GM12873 (cell line): ENCODE results near the gene WTIP.

Experiments
- TF ChIP-seq, protein P1 (sequence below): IDR thresholded peaks from 2 replicates; pipeline ENCODE4 v1.5.1; 2012; ENCODE audit warnings: low read depth, mild to moderate bottlenecking, moderate library complexity, low read length, control low read depth; ENCODE audit not compliant: insufficient read depth; ENCODE audit errors: missing control alignments

The WTIP gene

GRCh38 chr19:34512254-34512822, 30.8 kb downstream of the WTIP start:
- TF ChIP-seq, protein P1, sequence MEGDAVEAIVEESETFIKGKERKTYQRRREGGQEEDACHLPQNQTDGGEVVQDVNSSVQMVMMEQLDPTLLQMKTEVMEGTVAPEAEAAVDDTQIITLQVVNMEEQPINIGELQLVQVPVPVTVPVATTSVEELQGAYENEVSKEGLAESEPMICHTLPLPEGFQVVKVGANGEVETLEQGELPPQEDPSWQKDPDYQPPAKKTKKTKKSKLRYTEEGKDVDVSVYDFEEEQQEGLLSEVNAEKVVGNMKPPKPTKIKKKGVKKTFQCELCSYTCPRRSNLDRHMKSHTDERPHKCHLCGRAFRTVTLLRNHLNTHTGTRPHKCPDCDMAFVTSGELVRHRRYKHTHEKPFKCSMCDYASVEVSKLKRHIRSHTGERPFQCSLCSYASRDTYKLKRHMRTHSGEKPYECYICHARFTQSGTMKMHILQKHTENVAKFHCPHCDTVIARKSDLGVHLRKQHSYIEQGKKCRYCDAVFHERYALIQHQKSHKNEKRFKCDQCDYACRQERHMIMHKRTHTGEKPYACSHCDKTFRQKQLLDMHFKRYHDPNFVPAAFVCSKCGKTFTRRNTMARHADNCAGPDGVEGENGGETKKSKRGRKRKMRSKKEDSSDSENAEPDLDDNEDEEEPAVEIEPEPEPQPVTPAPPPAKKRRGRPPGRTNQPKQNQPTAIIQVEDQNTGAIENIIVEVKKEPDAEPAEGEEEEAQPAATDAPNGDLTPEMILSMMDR, result no peak

GRCh38 chr19:34513767-34514166, 32.2 kb downstream of the WTIP start:
- TF ChIP-seq, protein P1, result no peak

GRCh38 chr19:34519602-34520001, 38.0 kb downstream of the WTIP start:
- TF ChIP-seq, protein P1, result no peak

DNA sequence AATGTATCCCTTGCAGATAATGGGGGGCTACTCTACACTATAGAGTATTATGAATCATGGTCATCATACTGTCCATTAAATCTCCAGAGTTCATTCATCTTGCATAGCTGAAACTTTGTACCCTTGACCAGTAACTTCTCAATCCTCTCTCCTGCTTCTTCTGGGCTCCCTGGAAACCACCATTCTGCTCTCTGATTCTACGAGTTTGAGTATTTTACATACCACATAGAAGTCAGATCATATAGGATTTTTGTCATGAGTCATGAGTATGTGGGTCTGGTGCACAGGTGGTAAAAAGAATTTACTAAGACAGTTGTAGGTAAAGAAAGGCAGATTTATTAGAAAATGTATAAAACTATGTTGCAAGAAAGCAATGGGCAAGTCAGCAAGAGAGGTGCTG, 41.9 kb downstream of the WTIP start:
- TF ChIP-seq, protein P1, result no peak

DNA sequence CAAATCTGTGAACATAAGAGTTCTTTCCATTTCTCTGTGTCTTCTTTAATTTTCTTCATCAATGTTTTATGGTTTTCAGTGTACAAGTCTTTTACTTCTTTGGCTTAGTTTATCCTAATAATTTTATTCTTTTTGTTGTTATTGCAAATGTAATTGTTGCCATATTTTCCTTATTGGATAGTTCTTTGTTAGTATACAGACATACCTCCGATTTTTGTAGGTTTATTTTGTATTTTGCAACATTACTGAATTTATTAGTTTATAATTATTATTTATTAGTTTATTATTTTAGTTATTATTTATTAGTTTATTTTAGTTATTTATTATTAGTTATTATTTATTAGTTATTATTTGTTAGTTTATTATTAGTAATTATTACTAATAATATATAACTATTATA, 43.4 kb downstream of the WTIP start:
- TF ChIP-seq, protein P1, result no peak

- TF ChIP-seq, protein P1, result no peak
These were observed 52.6 kb downstream of the WTIP start for GRCh38 chr19:34534206-34534605.

DNA sequence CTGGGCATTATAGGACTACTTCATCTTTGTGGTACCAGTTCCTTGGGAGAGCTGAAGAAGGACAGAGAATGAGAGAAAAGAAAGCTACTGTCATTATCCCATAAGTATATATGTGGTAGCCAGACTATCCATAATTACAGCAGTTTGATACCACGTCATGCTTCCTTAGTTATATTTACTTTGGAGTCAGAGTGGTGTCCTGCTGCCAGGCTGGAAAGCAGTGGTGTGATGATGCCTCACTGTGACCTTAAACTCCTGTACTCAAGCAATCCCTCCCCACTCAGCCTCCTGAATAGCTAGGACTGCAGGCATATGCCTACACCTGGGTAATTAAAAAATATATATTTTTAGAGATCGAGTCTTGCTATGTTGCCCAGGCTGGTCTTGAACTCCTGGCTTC, 57.8 kb downstream of the WTIP start:
- TF ChIP-seq, protein P1, result no peak
